Stimulated activated CD4-positive, alpha-beta T cell treated with anti-CD3 and anti-CD28 coated beads, Interleukin-12 subunit alpha, Interleukin-12 subunit beta, amount 100 ng/mL, for 4 hours (primary cell): Measurements from ENCODE around the gene TNFSF13.
A peak's percentile ranks its signal among the peaks of the same experiment; 100 is the strongest.

Source experiments
- DNase-seq: peaks from one replicate; pipeline ENCODE4 v3.0.0-alpha.2; 2020

TNFSF13 gene

DNA sequence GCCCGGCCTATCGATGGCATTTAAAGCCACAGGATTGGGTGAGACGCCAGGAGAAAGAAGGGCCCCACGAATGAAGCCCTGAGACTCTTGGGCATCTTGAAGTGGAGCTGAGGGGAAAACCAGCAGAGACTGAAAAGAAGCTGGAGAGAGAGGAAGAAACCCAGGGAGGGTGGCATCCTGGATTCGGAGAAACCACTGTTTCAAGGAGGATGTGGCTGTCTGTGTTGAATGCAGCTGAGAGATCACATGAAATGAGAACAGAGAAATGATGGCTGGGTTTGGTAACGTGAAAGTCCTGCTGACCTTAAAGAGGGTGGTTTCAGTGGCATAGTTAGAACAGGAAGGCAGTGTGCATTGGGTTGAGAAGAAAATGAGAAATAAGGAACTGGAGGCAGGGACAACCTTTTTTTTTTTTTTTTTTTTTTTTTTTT lies 5.9 kb upstream of the TNFSF13 start:
- no peak for DNase-seq

DNA sequence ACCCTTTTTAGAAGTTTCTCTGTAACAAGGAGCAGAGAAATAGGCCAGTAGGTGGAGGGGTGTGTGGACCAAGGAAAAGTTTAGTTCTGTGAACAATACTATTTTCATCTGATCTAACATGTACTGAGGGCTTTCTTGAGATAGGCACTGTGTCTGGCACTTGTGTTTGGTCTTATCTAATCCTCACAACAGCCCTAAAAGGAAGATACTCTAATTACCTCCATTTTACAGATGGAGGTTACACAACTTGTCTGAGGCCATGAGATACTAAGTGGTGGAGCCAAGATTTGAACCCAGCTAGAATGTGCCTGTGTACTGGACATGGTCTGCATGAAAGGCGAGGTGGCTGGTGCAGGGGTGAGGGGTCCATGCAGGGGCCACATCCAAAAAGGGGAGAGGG lies 5.2 kb upstream of the TNFSF13 start:
- no peak for DNase-seq

DNA sequence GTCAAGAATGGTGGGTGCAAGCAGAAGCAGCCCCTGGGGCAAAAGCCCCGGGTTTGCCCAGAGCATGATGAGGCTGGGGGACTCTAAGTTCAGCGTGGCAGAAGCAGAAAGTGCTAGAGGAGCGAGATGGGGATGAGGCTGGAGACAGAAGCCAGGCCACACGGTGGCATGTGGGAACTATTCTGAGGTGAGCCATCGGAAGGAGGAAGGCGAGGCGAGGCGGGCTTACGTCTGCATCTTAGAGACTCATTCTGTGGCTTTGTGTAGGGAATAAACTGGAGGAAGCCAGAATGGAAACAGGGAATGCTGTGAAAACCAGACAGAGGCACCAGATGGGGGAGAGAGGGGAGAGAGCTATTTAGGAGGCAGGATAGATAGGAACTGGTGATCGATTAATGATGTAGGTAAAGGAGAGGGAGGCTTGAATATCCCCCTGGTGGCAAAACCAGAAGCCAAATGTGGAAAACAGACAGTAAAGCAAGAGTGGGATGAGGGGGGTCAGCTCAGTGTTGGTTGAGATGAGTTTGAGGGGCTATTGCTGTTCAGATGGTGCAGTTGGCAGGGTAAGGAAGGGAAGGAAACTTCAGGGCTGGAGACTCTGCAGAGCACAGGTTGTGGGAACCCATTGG lies 3.1 kb upstream of the TNFSF13 start:
- no peak for DNase-seq

DNA sequence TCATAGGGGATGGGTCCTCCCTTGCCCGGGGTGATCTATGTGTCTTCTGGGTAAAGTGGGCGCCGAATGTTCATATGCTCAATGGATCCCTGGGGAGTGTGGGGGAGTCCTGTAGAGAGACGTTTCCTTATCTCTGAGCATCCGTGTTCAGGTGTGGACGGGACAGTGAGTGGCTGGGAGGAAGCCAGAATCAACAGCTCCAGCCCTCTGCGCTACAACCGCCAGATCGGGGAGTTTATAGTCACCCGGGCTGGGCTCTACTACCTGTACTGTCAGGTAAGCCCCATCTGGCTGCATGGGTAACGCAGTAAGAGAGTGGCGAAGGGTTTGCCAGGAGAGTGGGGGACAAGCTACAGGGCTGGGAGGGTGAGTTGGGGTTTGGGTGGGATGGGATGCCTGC lies 1.9 kb upstream of the TNFSF13 start:
- DNase-seq: no peak

DNA sequence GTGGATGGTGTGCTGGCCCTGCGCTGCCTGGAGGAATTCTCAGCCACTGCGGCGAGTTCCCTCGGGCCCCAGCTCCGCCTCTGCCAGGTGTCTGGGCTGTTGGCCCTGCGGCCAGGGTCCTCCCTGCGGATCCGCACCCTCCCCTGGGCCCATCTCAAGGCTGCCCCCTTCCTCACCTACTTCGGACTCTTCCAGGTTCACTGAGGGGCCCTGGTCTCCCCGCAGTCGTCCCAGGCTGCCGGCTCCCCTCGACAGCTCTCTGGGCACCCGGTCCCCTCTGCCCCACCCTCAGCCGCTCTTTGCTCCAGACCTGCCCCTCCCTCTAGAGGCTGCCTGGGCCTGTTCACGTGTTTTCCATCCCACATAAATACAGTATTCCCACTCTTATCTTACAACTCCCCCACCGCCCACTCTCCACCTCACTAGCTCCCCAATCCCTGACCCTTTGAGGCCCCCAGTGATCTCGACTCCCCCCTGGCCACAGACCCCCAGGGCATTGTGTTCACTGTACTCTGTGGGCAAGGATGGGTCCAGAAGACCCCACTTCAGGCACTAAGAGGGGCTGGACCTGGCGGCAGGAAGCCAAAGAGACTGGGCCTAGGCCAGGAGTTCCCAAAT lies 1.3 kb upstream of the TNFSF13 start:
- no peak for DNase-seq

DNA sequence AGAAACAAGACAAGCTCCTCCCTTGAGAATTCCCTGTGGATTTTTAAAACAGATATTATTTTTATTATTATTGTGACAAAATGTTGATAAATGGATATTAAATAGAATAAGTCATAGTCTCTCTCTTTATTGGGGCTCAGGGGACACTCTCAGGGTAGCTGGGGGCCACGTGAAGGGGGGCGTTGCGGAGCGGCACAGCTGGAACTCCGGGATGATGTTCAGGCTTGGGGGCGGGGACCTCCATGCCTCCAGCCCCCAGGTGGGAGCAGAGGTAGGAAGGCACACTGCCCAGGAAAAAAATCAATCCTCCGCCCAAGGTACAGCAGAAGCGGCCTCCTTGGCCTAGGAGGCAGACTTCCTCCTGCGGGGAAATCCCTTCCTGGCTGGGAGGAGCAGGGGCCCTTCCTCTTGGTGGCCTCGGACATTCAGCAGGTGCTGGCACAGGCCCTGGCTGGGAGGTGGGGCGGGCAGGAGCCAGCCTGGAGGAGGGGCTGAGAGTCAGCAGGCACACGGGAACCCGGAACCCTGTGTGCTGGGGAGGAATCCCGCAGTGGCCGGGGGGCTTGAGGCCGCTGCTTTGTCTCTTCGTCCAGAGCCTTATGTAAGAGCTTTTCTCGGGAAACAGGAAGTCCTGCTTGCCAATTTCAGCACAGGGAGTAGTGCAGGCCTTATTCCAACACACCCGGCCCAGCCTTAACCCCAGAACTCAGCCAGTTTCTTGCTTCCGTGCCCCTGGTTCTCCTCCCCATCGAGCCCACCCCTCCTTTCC lies 591 bp upstream of the TNFSF13 start:
- no peak for DNase-seq

DNA sequence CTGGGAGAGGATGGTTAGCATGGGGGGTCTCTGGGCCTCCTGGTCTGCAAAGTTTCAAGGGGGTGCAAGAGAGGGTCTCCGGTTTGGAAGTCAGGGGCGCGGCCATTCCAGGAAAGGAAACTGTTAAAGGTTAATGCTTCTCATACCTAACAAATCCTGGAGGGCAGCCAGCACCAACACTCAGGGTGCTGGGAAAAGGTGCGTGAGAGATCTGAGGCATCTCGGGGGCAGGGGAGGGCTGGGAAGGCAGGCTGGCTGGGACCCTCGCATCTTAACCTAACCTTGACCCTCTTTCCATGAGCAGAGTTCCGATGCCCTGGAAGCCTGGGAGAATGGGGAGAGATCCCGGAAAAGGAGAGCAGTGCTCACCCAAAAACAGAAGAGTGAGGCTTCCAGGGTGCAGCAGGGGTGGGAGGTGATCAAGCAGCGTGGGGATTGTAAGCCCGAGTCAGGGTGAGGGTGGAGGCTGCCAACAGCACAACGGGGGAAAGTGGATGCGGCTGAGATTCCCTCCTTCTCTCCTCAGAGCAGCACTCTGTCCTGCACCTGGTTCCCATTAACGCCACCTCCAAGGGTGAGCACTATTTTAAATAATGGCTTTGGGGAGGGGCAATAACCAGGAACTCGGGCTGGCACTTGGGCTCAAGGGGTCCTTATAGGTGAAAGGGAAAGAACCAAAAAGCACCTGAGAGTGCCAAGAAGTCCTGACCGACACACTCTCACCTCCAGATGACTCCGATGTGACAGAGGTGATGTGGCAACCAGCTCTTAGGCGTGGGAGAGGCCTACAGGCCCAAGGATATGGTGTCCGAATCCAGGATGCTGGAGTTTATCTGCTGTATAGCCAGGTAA lies 996 bp downstream of the TNFSF13 start:
- no peak for DNase-seq

DNA sequence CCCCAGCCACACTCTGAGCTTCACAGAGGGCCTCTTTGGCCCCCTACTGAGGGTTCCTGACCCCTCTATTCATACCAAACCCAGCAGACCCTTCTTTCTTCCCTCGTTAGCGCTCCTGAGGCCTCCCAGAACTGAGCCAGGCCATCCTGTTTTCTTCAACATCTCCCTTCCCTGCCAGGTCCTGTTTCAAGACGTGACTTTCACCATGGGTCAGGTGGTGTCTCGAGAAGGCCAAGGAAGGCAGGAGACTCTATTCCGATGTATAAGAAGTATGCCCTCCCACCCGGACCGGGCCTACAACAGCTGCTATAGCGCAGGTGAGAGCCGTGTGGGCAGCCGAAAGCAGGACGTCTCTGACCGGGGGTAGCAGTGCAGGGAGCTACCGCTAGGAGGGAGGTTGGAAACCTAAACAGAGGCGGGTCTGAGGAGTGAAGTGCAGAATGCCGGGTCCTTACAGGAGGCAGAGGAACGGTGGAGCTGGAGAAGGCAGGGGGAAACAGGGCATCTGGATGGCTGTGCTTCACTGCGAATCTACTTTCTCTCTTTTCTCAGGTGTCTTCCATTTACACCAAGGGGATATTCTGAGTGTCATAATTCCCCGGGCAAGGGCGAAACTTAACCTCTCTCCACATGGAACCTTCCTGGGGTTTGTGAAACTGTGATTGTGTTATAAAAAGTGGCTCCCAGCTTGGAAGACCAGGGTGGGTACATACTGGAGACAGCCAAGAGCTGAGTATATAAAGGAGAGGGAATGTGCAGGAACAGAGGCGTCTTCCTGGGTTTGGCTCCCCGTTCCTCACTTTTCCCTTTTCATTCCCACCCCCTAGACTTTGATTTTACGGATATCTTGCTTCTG lies 1.9 kb downstream of the TNFSF13 start:
- DNase-seq: peak; percentile 52

DNA sequence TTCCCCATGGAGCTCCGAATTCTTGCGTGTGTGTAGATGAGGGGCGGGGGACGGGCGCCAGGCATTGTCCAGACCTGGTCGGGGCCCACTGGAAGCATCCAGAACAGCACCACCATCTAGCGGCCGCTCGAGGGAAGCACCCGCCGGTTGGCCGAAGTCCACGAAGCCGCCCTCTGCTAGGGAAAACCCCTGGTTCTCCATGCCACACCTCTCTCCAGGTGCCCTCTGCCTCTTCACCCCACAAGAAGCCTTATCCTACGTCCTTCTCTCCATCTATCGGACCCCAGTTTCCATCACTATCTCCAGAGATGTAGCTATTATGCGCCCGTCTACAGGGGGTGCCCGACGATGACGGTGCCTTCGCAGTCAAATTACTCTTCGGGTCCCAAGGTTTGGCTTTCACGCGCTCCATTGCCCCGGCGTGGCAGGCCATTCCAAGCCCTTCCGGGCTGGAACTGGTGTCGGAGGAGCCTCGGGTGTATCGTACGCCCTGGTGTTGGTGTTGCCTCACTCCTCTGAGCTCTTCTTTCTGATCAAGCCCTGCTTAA lies 2.6 kb downstream of the TNFSF13 start:
- peak; percentile 86 for DNase-seq

DNA sequence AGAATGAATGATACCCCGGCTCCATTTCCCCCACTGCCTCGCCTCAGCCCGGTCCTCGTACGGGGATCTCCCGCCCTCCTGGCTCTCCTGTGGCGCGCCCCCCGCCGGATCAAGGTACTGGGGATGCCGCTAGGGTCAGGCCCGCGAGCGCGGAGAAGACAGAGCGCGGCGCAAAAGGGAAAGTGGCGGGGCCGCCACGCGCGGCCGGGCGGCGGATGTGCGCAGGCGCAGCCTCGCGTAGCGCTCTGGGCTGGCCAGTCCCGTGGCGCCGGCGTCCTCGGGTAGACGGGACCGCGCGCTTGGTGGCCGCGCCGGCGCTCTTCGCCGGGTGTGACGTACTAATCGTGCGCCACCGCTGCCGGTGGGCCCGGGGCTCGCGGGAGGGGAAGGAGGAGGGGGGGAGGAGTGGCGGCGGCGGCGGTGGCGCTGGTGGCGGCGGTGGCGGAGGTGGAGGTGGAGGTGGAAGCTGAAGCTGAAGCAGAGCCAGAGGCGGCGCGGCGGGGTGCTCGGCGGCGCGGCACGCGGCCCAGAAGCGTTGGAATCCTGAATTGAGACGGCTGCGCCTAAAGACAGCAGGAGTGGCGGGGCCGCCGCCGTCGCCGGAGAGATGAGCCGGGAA lies 3.1 kb downstream of the TNFSF13 start, which contains the start of gene SENP3:
SENP3 (plus strand) TSS at position 331 of the 619 bp plus-strand sequence. CDS start 1,158 bp downstream, outside the sequence.
- DNase-seq: peak; percentile 91

DNA sequence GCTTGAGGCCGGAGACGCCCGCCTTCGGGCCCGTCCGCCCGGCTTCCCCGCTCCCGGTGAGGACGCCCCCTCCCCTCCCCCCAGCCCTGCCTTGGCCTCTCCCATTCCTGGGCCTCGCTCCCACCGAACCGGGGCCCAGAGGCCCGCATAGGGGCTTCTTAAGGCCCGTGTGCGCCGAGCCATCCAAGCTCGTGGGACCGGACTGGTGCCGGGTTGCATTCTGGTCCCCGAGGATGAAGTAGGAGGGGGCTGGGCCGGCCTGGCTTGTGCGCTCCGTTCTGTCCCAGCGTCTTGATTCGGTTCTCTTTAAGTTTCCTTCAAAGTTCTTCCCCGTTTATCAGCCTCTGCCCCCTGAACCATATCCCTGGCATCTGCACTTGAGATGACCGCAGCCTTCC lies 3.7 kb downstream of the TNFSF13 start:
- no peak for DNase-seq

DNA sequence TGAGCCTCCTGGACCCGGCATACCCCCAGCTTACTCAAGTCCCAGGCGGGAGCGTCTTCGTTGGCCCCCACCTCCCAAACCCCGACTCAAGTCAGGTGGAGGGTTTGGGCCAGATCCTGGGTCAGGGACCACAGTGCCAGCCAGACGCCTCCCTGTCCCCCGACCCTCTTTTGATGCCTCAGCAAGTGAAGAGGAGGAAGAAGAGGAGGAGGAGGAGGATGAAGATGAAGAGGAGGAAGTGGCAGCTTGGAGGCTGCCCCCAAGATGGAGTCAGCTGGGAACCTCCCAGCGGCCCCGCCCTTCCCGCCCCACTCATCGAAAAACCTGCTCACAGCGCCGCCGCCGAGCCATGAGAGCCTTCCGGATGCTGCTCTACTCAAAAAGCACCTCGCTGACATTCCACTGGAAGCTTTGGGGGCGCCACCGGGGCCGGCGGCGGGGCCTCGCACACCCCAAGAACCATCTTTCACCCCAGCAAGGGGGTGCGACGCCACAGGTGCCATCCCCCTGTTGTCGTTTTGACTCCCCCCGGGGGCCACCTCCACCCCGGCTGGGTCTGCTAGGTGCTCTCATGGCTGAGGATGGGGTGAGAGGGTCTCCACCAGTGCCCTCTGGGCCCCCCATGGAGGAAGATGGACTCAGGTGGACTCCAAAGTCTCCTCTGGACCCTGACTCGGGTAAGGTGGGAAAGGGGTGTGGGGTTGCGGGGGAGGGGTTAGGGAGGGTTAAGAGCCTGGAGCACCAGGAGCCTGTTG lies 4.7 kb downstream of the TNFSF13 start:
- no peak for DNase-seq

DNA sequence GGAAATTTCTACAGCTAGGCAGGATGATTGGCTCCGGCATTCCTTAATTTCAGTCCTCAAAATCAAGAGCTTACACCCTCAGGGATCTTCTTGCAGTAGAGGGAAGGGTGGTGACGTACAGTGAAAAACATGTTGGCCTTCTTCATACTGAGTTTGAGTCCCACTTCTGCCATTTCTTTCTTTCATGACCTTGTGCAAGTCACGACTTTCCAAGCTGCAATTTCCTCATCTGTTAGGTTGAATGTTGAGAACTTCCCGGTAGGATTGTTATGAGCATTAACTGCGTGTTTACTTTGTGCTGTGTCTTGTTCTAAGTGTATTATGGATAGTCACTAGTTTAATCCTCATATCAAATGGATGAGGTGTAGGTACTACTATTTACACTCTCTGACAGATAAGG lies 11.0 kb downstream of the TNFSF13 start:
- no peak for DNase-seq

DNA sequence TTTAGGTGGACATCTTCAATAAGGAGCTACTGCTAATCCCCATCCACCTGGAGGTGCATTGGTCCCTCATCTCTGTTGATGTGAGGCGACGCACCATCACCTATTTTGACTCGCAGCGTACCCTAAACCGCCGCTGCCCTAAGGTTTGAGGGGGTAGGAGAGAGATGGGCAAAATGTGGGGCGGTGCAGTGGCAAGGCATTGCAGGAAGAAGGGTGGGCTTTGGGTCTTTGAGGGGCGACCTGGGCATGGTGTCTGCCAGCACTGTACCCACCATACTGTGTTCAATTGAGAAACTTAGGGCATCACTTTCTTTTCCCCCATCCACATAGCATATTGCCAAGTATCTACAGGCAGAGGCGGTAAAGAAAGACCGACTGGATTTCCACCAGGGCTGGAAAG lies 11.8 kb downstream of the TNFSF13 start:
- DNase-seq: no peak

DNA sequence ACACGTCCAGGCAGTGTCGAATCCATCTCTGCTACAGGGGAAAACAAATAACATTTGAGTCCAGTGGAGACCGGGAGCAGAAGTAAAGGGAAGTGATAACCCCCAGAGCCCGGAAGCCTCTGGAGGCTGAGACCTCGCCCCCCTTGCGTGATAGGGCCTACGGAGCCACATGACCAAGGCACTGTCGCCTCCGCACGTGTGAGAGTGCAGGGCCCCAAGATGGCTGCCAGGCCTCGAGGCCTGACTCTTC lies 13.7 kb downstream of the TNFSF13 start:
- DNase-seq: no peak

DNA sequence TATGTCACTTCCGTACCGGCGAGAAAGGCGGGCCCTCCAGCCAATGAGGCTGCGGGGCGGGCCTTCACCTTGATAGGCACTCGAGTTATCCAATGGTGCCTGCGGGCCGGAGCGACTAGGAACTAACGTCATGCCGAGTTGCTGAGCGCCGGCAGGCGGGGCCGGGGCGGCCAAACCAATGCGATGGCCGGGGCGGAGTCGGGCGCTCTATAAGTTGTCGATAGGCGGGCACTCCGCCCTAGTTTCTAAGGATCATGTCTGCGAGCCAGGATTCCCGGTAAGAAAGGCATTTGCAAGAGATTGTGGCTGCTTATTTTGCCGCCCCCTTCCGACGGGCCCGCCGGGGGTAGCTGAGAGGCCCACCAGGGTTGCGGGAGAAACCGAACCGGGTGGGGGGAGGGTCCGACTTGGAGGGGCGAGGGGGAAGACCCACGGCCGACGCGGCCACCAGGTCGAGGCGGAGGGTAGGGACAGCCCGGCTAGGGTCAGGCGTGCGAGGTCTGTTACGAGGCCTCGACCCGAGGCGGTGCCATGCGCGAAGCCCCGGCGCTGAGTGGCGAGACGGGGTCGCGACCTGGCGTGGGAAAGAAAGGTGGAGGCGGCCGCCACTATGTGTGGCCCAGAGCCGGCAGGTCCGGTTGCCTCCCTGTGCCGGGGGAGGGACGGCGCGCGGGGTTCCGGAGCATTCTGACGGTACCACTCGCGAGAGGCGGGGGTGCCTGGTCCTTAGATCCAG lies 14.2 kb downstream of the TNFSF13 start:
- peak; percentile 99 for DNase-seq

DNA sequence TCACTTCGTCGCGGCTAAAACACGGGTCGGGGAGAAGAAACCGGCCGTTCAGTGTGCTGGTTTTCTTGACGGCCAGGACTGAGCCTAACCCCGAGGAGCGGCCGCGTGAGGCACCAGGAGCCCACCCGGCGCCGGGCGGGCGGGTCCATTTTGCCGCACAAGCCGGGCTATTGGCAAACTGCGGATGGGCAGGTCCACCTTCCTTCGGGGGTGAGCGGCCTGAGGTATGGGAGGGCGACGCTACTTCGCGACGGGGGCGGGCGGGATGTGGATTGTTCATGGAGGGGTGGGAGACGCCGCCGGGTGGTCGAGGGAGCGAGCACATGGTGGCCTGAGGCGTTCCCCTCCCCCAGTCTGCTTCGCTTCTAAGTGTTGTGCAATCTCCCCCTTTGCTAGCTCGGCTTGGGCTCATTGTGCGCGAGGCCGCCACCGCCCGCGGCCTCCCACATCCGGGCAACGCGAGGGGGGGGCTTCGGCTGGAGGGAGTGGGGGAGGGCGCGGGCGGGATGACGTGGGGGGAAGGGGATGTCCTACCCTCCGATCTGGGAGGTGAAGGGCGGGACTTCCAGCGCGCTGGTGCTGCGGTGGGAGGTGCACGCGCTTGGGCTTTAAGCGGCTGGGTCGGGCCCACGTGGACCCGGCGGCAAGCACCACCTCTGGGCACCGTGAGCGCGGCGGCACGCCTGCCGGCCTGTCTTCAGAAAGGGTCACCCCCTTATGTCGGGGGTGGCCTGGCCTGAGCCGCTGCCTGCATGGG lies 15.0 kb downstream of the TNFSF13 start:
- peak; percentile 90 for DNase-seq

DNA sequence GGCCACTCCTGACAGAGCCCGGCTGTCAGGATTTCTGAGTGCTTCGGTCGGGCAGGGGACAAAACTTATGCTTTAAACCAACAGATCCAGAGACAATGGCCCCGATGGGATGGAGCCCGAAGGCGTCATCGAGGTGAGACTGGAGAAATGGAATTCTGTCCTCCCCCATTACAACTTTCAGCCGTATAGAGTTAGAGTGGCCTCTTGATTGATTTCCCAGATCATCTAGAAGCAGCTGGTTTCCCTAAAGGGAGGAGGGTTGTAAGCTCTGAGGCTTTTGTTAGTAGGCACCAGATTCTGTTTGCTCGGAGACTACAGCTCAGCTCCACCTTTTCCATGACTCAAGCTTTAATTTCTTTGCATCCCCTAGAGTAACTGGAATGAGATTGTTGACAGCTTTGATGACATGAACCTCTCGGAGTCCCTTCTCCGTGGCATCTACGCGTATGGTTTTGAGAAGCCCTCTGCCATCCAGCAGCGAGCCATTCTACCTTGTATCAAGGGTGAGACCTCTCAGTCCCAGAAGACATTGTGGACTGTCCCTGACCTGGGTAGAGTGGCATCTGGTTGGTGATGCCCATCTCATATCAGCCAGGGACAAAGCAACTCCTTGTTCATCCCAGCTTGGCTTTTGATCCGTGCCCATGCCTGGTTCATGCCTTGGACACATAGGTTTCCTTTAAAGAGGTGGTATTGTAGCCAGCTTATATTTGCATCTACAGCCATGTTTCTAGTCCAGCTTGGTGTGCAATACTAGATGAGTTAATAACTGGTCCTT lies 15.8 kb downstream of the TNFSF13 start:
- no peak for DNase-seq

DNA sequence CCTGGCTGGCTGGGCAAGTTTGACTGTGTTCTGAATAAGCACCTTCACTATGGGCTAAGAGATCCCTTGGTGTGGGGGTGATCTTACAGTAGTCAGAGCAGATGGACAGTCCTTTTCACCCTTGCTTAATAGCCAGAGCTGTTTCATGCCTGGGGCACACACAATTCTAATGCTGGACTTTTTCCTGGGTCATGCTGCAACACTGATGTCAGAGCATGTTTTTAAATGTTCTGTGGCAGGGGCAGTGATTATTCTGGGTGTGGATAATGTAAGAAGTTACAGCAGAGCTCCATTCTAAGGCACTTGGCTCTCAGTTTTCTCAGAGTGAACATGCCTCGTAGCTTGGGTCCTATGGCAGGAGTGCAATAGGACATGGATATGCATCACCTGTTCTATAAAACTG lies 16.9 kb downstream of the TNFSF13 start:
- DNase-seq: no peak
